Progenitor cell of endocrine pancreas (in vitro differentiated cells): ENCODE measurements around the gene ACP7. TPM values are rescaled to one million over a fixed set of nuclear protein-coding genes. Genes with fewer than 3 reads are reported as not detected.

Experiments
- DNase-seq: peaks from one replicate; pipeline ENCODE4 v3.0.0; 2021; ENCODE audit warnings: low spot score; ENCODE audit not compliant: unreplicated experiment
- H3K27ac Mint-ChIP-seq: 2 replicates; pipeline ENCODE4 v1.8.0; 2021; ENCODE audit warnings: mild to moderate bottlenecking, moderate library complexity, mixed read lengths
- H3K27me3 Mint-ChIP-seq: 2 replicates; pipeline ENCODE4 v1.8.0; 2021; ENCODE audit warnings: mixed read lengths
- H3K36me3 Mint-ChIP-seq: 2 replicates; pipeline ENCODE4 v1.8.0; 2022; ENCODE audit warnings: mixed read lengths; ENCODE audit not compliant: insufficient read depth
- H3K4me1 Mint-ChIP-seq: 2 replicates; pipeline ENCODE4 v1.8.0; 2021; ENCODE audit warnings: low read depth, mixed read lengths
- H3K4me3 Mint-ChIP-seq: 2 replicates; pipeline ENCODE4 v1.8.0; 2021; ENCODE audit warnings: low read depth, mild to moderate bottlenecking, moderate library complexity, mixed read lengths
- H3K9me3 Mint-ChIP-seq: 2 replicates; pipeline ENCODE4 v1.8.0; 2021; ENCODE audit warnings: low read depth, mixed read lengths
- total RNA-seq: library from RNA; stranded (reverse); gene quantifications from 2 replicates; pipeline ENCODE4 v1.2.1, GENCODE V29; 2021
- TF ChIP-seq, protein P1 (sequence below): fragments of 200-600 bp; sonication (generic); IDR thresholded peaks from one replicate; pipeline ENCODE4 v1.5.0; 2021; ENCODE audit warnings: antibody characterized with exemption, mild to moderate bottlenecking; ENCODE audit not compliant: unreplicated experiment

ACP7 gene
- total RNA-seq, 1 donor from 2014 or later: not detected

DNA sequence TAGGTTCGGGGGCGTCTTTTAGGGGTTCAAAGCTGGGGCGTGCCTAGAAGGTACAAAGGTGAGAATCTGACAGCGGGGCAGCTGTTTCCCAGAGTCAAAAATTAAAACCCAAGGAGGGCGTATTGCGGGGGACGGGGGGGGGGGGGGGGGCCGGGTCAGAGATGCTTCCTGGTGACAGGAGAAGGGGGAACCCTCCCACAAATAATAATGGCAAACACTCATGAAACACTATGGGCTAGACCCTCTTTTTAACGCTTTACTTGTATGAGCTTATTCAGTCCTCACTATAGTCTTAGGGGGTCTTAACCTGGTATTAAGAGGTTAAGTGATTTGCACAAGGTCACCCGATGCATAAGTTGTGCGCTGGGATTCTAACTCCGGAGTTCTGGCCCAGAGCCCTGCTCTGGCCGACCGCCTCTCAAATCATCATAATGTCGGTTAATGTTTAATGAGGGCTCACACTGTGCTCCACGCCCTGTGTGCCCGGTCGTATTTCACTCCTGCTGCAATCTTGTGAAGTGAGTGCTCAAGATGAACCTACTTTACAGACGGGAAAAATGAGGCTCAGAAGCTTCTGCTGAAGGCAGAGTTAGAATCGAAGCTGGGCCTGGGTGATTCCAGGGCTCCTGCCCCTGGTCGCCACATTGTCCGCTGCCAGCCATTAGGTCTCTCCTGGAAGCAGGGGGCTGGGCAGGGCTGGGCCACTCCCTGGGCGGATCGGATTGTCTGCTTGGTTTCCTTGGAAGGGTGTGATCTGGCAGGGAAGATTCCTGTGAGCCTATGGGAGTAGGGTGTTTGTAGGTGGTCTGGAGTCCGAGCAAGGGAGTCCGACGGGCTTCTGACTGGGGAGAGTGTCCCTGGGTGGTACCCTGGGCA, 42.4 kb downstream of the ACP7 start:
- TF ChIP-seq, protein P1, sequence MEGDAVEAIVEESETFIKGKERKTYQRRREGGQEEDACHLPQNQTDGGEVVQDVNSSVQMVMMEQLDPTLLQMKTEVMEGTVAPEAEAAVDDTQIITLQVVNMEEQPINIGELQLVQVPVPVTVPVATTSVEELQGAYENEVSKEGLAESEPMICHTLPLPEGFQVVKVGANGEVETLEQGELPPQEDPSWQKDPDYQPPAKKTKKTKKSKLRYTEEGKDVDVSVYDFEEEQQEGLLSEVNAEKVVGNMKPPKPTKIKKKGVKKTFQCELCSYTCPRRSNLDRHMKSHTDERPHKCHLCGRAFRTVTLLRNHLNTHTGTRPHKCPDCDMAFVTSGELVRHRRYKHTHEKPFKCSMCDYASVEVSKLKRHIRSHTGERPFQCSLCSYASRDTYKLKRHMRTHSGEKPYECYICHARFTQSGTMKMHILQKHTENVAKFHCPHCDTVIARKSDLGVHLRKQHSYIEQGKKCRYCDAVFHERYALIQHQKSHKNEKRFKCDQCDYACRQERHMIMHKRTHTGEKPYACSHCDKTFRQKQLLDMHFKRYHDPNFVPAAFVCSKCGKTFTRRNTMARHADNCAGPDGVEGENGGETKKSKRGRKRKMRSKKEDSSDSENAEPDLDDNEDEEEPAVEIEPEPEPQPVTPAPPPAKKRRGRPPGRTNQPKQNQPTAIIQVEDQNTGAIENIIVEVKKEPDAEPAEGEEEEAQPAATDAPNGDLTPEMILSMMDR: no peak
- Mint-ChIP-seq H3K27me3 (no peaks in the 10 kb centered on the region), H3K4me1 (peaks cover 35% of the 10 kb centered on the region), H3K4me3 (peak overlapping the region; percentile 89), H3K36me3 (no peaks in the 10 kb centered on the region), H3K9me3 (no peaks in the 10 kb centered on the region), H3K27ac (peak overlapping the region; percentile 96)
- no peak for DNase-seq

DNA sequence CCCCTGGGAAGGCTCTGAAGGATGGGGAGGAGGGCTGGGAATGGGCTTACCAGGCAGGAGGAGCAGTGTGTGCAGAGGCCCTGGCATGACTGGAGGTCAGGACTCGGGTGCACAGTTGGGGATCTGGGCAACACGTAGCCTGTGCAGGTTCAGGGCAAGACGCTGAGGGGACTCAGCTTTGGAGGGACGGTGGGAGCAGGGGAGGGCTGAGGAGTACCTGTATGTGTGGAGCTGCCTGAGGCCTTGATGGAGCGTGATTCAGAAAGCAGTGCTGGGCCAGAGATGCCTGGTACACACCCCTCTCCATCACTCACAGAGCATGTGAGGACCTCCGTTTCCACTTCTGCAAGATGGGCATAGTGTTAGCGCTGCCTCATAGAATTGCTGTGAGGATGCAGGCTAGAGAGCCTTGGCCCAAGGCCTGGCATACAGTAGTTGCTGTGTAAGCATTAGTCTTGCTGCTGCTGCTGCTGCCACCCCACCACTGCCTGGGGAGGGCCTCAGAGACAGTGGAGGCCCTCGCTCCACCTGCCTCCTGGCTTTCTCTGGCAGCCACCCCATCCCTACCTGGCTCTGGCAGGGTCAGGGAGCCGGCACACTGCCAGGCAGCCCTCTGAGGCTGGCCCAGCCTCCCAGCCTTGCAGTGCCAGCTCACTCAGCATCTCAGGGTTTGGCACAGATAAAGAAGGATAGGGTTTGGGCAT, 43.8 kb downstream of the ACP7 start:
- DNase-seq: no peak
- Mint-ChIP-seq H3K27me3 (no peaks in the 10 kb centered on the region), H3K4me1 (peaks cover 48% of the 10 kb centered on the region), H3K27ac (no peak overlapping the region), H3K4me3 (peak overlapping the region; percentile 89), H3K9me3 (no peaks in the 10 kb centered on the region), H3K36me3 (no peaks in the 10 kb centered on the region)
- TF ChIP-seq, protein P1: no peak

DNA sequence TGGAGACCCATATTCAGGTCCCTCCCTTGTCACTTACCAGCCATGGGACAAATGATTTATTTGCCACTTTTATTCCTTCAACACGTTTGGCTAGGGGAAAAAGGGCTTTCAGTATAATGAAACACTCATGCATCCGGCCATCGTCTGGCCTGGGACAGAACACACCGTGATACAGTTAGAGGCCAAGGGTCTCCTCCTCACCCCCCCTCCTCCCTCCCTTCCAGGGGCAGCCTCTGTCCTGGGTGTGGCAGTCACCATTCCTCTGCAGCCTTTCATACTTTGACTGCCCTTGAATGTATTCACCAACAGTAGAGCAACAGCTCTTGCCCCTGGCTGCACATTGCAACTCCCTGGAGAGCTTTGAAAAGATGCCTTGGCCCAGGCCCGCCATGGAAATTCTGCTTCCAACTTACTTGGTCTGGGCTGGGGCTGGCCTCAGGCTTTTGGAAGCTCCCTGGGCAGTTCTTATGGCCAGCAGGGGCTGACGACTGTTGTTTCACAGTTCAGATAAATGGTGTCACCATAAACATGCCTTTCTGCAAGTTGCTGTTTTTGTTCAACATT, 44.4 kb downstream of the ACP7 start:
- Mint-ChIP-seq H3K27ac (peak overlapping the region; percentile 56), H3K4me1 (peaks cover 54% of the 10 kb centered on the region), H3K36me3 (no peaks in the 10 kb centered on the region), H3K27me3 (no peaks in the 10 kb centered on the region), H3K9me3 (no peaks in the 10 kb centered on the region), H3K4me3 (no peak overlapping the region)
- no peak for DNase-seq
- TF ChIP-seq, protein P1: no peak

DNA sequence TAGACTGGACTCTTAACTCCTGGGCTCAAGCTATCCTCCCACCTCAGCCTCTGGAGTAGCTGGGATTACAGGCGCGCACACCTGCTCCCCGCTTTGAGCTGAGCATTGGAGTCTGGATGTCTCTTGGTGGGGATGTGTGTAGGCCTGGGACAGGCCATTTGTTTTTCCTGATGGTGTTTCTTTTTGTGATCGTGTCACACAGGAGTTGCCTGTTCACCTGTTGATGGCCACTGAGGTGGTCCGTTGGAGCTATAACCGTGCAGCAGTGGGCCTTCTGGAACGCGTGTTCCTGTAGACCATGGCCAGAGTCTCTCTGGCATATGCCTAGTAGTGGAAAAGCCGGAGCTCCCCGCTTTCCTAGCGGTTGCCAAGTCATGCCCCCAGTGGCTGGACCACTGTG, 44.9 kb downstream of the ACP7 start:
- no peaks in the 10 kb centered on the region for H3K9me3 Mint-ChIP-seq
- TF ChIP-seq, protein P1: no peak
- no peak overlapping the region for H3K27ac Mint-ChIP-seq
- no peak for DNase-seq
- no peaks in the 10 kb centered on the region for H3K36me3 Mint-ChIP-seq
- no peak overlapping the region for H3K4me3 Mint-ChIP-seq
- no peaks in the 10 kb centered on the region for H3K27me3 Mint-ChIP-seq
- H3K4me1 Mint-ChIP-seq: peaks cover 56% of the 10 kb centered on the region
